ENCODE data around the gene OR9A4.

The OR9A4 gene

GRCh38 chr7:141944811-141945210 is 28.6 kb downstream of the OR9A4 start:
- DNase-seq (ENCODE audit: low read depth): no peak
- TF ChIP-seq, protein P1, sequence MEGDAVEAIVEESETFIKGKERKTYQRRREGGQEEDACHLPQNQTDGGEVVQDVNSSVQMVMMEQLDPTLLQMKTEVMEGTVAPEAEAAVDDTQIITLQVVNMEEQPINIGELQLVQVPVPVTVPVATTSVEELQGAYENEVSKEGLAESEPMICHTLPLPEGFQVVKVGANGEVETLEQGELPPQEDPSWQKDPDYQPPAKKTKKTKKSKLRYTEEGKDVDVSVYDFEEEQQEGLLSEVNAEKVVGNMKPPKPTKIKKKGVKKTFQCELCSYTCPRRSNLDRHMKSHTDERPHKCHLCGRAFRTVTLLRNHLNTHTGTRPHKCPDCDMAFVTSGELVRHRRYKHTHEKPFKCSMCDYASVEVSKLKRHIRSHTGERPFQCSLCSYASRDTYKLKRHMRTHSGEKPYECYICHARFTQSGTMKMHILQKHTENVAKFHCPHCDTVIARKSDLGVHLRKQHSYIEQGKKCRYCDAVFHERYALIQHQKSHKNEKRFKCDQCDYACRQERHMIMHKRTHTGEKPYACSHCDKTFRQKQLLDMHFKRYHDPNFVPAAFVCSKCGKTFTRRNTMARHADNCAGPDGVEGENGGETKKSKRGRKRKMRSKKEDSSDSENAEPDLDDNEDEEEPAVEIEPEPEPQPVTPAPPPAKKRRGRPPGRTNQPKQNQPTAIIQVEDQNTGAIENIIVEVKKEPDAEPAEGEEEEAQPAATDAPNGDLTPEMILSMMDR (conservative IDR thresholded peaks at IDR 0.05; ENCODE audit: low read depth, low read length): no peak
- no peak overlapping the region for H3K4me3 ChIP-seq (ENCODE audit: low read depth, low read length)

- H3K4me3 ChIP-seq (ENCODE audit: low read depth, low read length): no peak overlapping the region
- peak; percentile 39 for DNase-seq (ENCODE audit: low read depth)
Observed at GRCh38 chr7:141945356-141945755, 29.2 kb downstream of the OR9A4 start.

DNA sequence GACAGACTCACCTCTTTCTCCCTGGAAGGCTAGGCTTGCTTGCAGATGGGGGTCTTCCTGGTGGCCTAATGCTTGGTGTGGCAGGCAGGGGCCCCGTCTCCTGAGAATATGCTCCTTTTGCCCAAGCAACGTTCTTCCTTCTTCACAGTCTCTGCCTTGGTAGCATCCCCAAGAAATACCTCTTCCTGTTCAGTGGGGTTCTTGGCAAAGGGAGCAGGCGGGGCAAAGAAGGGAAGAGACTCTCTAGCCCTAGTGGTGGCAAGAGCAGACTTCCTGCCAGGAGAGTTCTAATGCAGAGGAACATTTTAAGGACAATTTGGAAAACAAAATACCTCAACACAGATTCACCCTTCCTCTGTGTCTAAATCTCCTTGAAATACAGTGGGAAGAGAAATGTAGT is 30.6 kb downstream of the OR9A4 start, which contains the start of gene CLEC5A:
TSS of gene CLEC5A (minus strand) at position 179 of the 400 bp plus-strand sequence. CDS start 682 bp downstream, outside the sequence.
- TF ChIP-seq, protein P1 (conservative IDR thresholded peaks at IDR 0.05; ENCODE audit: low read depth, low read length): no peak
- H3K4me3 ChIP-seq (ENCODE audit: low read depth, low read length): no peak within 1 kb of the TSS
- DNase-seq (ENCODE audit: low read depth): no peak

More at GRCh38 chr7:141945356-141945755, 29.2 kb downstream of the OR9A4 start:
- TF ChIP-seq, protein P1 (conservative IDR thresholded peaks at IDR 0.05; ENCODE audit: low read depth, low read length): no peak

GRCh38 chr7:141949021-141949420 is 32.8 kb downstream of the OR9A4 start:
- TF ChIP-seq, protein P1 (conservative IDR thresholded peaks at IDR 0.05; ENCODE audit: low read depth, low read length): no peak
- DNase-seq (ENCODE audit: low read depth): no peak
- no peak overlapping the region for H3K4me3 ChIP-seq (ENCODE audit: low read depth, low read length)

- DNase-seq (ENCODE audit: low read depth): no peak
- no peak overlapping the region for H3K4me3 ChIP-seq (ENCODE audit: low read depth, low read length)
- TF ChIP-seq, protein P1 (conservative IDR thresholded peaks at IDR 0.05; ENCODE audit: low read depth, low read length): no peak
Observed at GRCh38 chr7:141949451-141949850, 33.3 kb downstream of the OR9A4 start.

GRCh38 chr7:141949911-141950310 is 33.7 kb downstream of the OR9A4 start:
- DNase-seq (ENCODE audit: low read depth): no peak
- no peak overlapping the region for H3K4me3 ChIP-seq (ENCODE audit: low read depth, low read length)
- TF ChIP-seq, protein P1 (conservative IDR thresholded peaks at IDR 0.05; ENCODE audit: low read depth, low read length): no peak

DNA sequence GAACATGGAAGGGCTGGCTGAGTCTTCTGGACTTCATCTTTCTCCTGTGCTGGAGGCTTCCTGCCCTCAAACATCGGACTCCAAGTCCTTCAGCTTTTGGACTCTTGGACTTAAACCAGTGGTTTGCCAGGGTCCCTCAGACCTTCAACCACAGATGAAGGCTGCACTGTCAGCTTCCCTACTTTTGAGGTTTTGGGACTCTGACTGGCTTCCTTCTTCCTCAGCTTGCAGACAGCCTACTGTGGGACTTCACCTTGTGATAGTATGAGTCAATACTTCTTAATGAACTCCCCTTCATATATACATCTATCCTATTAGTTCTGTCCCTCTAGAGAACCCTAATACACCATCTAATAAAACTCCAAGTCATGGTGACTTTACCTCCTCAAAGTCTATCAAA is 34.6 kb downstream of the OR9A4 start:
- TF ChIP-seq, protein P1 (conservative IDR thresholded peaks at IDR 0.05; ENCODE audit: low read depth, low read length): no peak
- DNase-seq (ENCODE audit: low read depth): no peak
- H3K4me3 ChIP-seq (ENCODE audit: low read depth, low read length): no peak overlapping the region

All from choroid plexus epithelial cell (primary cell).